Ramos (cell line): ENCODE data around the gene ADAMTS1.

Experiments
- in situ Hi-C: fragments of 300-500 bp; cut with MboI; formaldehyde crosslinking; loops from one replicate; pipeline ENCODE4 v1.14.3; 2022; ENCODE audit warnings: low sequenced_read_pairs; ENCODE audit not compliant: unreplicated experiment

The ADAMTS1 gene

GRCh38 chr21:26795412-26795805, 49.8 kb downstream of the ADAMTS1 start:
- in situ Hi-C loops = no loop called here

GRCh38 chr21:26794597-26795411, 50.4 kb downstream of the ADAMTS1 start:
- in situ Hi-C loops = no loop called here

- in situ Hi-C loops = no loop called here
Measured at GRCh38 chr21:26790296-26790695, 54.9 kb downstream of the ADAMTS1 start.

GRCh38 chr21:26788790-26789189, 56.4 kb downstream of the ADAMTS1 start:
- in situ Hi-C loops = no loop called here
